BLaER1 treated with 17β-estradiol and CSF1 and Interleukin-3, amounts not matched to agents 10 nM and 100 nM (cell line): ENCODE measurements around the gene FFAR1.

Source experiments
- H3K27ac ChIP-seq, 11 experiments: shearing (Covaris generic); formaldehyde crosslinking; 2 replicates each; pipeline ENCODE4 v1.8.1; 2022
- H3K27me3 ChIP-seq, 11 experiments: shearing (Covaris generic); formaldehyde crosslinking; 2 replicates each; pipeline ENCODE4 v1.8.1; 2022
- H3K36me3 ChIP-seq, 11 experiments: shearing (Covaris generic); formaldehyde crosslinking; 2 replicates each; pipeline ENCODE4 v1.8.1; 2022
- H3K4me1 ChIP-seq, 10 experiments: shearing (Covaris generic); formaldehyde crosslinking; 2 replicates each; pipeline ENCODE4 v1.8.1; 2022
- H3K4me2 ChIP-seq, 11 experiments: shearing (Covaris generic); formaldehyde crosslinking; 2 replicates each; pipeline ENCODE4 v1.8.1; 2022
- H3K4me3 ChIP-seq, 10 experiments: shearing (Covaris generic); formaldehyde crosslinking; 2 replicates each; pipeline ENCODE4 v1.8.1; 2022
- H3K9ac ChIP-seq, 11 experiments: shearing (Covaris generic); formaldehyde crosslinking; 2 replicates each; pipeline ENCODE4 v1.8.1; 2022
- H3K9me3 ChIP-seq, 11 experiments: shearing (Covaris generic); formaldehyde crosslinking; replicated peaks in 1 of 11; 2 replicates each; pipeline ENCODE4 v1.8.1; 2022
- H4K20me1 ChIP-seq, 11 experiments: shearing (Covaris generic); formaldehyde crosslinking; 2 replicates each; pipeline ENCODE4 v1.8.1; 2022
- Cebpa-rat ChIP-seq, 11 experiments: shearing (Covaris generic); IDR thresholded peaks; 2 replicates each; pipeline ENCODE4 v1.8.1; 2022

Gene FFAR1, protein sequence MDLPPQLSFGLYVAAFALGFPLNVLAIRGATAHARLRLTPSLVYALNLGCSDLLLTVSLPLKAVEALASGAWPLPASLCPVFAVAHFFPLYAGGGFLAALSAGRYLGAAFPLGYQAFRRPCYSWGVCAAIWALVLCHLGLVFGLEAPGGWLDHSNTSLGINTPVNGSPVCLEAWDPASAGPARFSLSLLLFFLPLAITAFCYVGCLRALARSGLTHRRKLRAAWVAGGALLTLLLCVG (N-terminal part only)

DNA sequence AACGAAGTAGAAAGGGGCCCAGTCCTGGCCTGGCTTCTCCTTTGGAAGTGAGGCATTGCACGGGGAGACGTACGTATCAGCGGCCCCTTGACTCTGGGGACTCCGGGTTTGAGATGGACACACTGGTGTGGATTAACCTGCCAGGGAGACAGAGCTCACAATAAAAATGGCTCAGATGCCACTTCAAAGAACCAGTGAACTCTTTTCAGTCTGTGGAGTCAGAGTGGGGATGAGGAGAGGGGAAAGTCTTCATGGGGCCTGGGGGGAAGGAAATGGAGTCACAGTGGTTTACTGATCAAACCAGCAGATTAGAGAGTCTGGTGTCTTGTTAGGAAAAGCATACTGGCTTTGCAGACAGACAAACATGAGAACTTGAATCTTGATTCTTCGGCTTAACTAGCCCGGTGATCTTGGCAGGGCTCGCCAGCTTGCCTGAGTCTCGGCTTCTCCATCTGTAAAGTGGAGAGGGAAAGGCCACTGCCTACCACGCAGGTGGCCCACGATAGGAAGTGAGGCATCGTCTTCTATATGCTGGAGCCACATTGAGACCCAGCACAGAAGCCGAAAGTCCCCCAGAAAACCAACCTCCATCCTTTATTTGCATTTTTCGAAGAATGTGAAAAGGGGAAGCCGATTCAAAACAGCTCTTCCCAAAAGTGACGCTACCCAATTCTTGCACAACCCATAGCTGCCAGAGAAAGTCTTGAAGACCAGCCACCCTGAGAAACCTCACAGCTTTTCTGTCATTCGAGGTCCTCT lies at the start of gene FFAR1:
TSS of gene FFAR1 (plus strand) at position 732 of the 759 bp plus-strand sequence. CDS start 3,650 bp downstream, outside the sequence.
- peak within 1 kb of the TSS; percentile 63 to 88 (median 80) for H3K9ac ChIP-seq
- H3K36me3 ChIP-seq, result peaks cover 0 to 42% (median 34%) of the 10 kb centered on the region in 11 experiments; a peak in 18 of 22 replicates

DNA sequence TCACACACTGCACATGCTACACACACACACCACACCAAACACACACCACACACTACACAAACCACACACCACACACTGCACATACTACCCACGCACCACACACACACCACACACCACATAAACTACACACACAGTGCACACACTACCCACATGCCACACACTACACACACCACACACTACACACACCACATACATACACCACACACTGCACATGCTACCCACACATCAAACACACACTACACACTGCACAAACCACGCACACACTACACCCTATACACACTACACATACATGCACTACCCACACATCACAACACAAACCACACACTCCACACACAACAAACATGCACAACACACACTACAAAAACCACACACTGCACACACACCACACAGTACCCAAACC lies 49.8 kb upstream of the FFAR1 start:
- H3K27me3 ChIP-seq, result peaks cover 0 to 17% (median 0%) of the 10 kb centered on the region in 11 experiments; a peak in 6 of 22 replicates
- H3K9me3 ChIP-seq, result no peaks in the 10 kb centered on the region
- no peak overlapping the region for H3K9ac ChIP-seq
- no peaks in the 10 kb centered on the region for H3K36me3 ChIP-seq
- 0 out of 22 replicates have a peak overlapping the region, but pooled peaks of 1 of the 11 experiments have one; percentile 0 for H3K27ac ChIP-seq
- peaks cover 15 to 64% (median 47%) of the 10 kb centered on the region in 10 experiments for H3K4me1 ChIP-seq
- H4K20me1 ChIP-seq, result no peaks in the 10 kb centered on the region
- peak overlapping the region in 5 of 11 experiments; percentile 5 to 87 (median 74); a peak in 4 of 22 replicates for H3K4me2 ChIP-seq
- no peak for TF ChIP-seq Cebpa-rat (IDR thresholded peaks at IDR 0.05)
- no peak overlapping the region for H3K4me3 ChIP-seq

More for the DNA sequence above, at the start of gene FFAR1:
- no peaks in the 10 kb centered on the region for H3K27me3 ChIP-seq
- H3K4me2 ChIP-seq, result peak within 1 kb of the TSS; percentile 80 to 98 (median 92)
- H4K20me1 ChIP-seq, result peaks cover 0 to 6% (median 0%) of the 10 kb centered on the region in 11 experiments; a peak in 1 of 22 replicates
- H3K4me3 ChIP-seq, result peak within 1 kb of the TSS in 9 of 10 experiments; percentile 1 to 66 (median 26); a peak in 13 of 20 replicates
- TF ChIP-seq Cebpa-rat (IDR thresholded peaks at IDR 0.05), result peak; percentile 89 to 98 (median 95); a peak in 20 of 22 replicates
- H3K9me3 ChIP-seq, result no peaks in the 10 kb centered on the region
- peak within 1 kb of the TSS; percentile 81 to 97 (median 91) for H3K27ac ChIP-seq
- peaks cover 96 to 100% (median 98%) of the 10 kb centered on the region in 10 experiments for H3K4me1 ChIP-seq

DNA sequence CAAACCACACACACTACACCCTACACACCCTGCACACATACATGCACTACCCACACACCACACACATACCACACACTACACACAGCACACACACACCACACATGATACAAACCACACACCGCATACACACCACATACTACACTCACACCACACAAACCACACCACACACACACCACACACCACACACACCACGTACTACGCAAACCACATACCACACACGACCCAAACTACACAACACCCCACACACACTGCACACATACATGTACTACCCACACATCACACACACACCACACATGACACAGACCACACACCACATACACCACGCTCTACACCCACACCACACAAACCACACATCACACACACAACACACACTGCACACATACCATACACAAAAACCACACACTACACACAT lies 49.1 kb upstream of the FFAR1 start:
- Histone ChIP-seq H3K9ac (no peak overlapping the region), H3K4me3 (no peak overlapping the region), H4K20me1 (no peaks in the 10 kb centered on the region), H3K4me2 (no peak overlapping the region), H3K27ac (0 out of 22 replicates have a peak overlapping the region, but pooled peaks of 1 of the 11 experiments have one; percentile 0), H3K9me3 (no peaks in the 10 kb centered on the region), H3K4me1 (peaks cover 21 to 64% (median 50%) of the 10 kb centered on the region in 10 experiments), H3K27me3 (peaks cover 0 to 17% (median 0%) of the 10 kb centered on the region in 11 experiments; a peak in 6 of 22 replicates), H3K36me3 (no peaks in the 10 kb centered on the region)
- TF ChIP-seq Cebpa-rat (IDR thresholded peaks at IDR 0.05), result no peak

DNA sequence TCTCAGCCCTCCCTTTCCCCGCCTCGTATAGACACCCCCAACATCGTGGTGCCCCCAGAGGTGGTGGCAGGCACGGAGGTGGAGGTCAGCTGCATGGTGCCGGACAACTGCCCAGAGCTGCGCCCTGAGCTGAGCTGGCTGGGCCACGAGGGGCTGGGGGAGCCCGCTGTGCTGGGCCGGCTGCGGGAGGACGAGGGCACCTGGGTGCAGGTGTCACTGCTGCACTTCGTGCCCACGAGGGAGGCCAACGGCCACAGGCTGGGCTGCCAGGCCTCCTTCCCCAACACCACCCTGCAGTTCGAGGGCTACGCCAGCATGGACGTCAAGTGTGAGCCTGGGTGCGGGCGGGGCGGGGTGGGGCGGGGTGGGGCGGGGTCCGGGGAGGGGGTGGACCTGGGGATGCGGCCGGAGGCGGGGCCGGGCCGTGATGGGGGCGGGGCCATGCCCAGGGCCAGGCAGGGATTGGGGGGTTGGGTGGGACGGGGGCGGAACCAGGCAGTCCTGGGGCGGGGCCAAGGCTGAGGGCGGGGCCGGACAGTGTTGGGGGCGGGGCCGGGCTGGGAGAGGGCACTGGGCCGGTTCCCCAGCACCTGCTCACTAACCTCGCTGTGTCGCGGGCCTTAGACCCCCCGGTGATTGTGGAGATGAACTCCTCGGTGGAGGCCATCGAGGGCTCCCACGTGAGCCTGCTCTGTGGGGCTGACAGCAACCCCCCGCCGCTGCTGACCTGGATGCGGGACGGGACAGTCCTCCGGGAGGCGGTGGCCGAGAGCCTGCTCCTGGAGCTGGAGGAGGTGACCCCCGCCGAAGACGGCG lies 48.0 kb upstream of the FFAR1 start:
- Histone ChIP-seq H3K4me3 (no peak overlapping the region), H3K27me3 (peaks cover 0 to 17% (median 0%) of the 10 kb centered on the region in 11 experiments; a peak in 6 of 22 replicates), H4K20me1 (no peaks in the 10 kb centered on the region), H3K27ac (no peak overlapping the region), H3K9me3 (no peaks in the 10 kb centered on the region), H3K4me2 (no peak overlapping the region), H3K36me3 (no peaks in the 10 kb centered on the region), H3K4me1 (peaks cover 28 to 64% (median 59%) of the 10 kb centered on the region in 10 experiments), H3K9ac (no peak overlapping the region)
- no peak for TF ChIP-seq Cebpa-rat (IDR thresholded peaks at IDR 0.05)

DNA sequence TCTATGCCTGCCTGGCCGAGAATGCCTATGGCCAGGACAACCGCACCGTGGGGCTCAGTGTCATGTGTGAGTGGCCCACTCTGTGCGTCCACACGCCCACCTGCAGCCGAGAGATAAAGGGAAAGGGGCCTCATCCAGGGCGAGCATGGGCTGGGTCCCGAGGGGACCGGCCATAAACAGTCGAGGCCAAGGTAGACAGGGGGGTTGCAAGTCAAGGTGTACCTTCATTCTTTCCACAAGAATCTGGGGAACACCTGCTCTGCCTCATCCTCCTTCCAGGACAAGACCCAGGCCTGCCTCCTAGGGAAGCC lies 47.4 kb upstream of the FFAR1 start:
- no peaks in the 10 kb centered on the region for H3K36me3 ChIP-seq
- no peak overlapping the region for H3K4me3 ChIP-seq
- H3K4me2 ChIP-seq, result no peak overlapping the region
- H3K27me3 ChIP-seq, result peaks cover 0 to 15% (median 0%) of the 10 kb centered on the region in 11 experiments; a peak in 6 of 22 replicates
- H3K9ac ChIP-seq, result no peak overlapping the region
- no peaks in the 10 kb centered on the region for H3K9me3 ChIP-seq
- H3K27ac ChIP-seq, result no peak overlapping the region
- H3K4me1 ChIP-seq, result peaks cover 26 to 64% (median 59%) of the 10 kb centered on the region in 10 experiments
- no peaks in the 10 kb centered on the region for H4K20me1 ChIP-seq
- no peak for TF ChIP-seq Cebpa-rat (IDR thresholded peaks at IDR 0.05)

DNA sequence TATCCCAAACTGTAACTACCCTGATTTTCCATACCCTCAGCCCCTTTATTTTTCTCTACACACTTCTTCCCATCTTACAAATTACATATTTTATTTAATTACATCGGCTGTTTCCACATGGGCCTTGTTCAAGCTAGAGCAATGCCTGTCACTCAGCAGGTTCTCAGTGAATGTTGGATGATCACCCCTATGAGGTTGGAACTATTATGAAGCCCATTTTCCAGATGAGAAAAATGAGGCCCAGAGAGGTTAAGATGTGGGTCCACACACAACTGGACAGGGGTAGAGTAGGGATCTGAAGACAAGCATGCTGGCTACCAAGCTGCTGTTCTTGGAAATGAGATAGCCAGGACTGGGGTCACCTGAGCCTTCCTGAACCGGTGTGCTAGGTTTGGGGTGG lies 45.7 kb upstream of the FFAR1 start:
- H3K36me3 ChIP-seq, result no peaks in the 10 kb centered on the region
- H3K9ac ChIP-seq, result no peak overlapping the region
- H3K4me1 ChIP-seq, result peaks cover 30 to 63% (median 57%) of the 10 kb centered on the region in 10 experiments
- no peaks in the 10 kb centered on the region for H3K9me3 ChIP-seq
- H3K4me3 ChIP-seq, result no peak overlapping the region
- no peak overlapping the region for H3K4me2 ChIP-seq
- no peak overlapping the region for H3K27ac ChIP-seq
- no peaks in the 10 kb centered on the region for H4K20me1 ChIP-seq
- no peaks in the 10 kb centered on the region for H3K27me3 ChIP-seq
- TF ChIP-seq Cebpa-rat (IDR thresholded peaks at IDR 0.05), result no peak

DNA sequence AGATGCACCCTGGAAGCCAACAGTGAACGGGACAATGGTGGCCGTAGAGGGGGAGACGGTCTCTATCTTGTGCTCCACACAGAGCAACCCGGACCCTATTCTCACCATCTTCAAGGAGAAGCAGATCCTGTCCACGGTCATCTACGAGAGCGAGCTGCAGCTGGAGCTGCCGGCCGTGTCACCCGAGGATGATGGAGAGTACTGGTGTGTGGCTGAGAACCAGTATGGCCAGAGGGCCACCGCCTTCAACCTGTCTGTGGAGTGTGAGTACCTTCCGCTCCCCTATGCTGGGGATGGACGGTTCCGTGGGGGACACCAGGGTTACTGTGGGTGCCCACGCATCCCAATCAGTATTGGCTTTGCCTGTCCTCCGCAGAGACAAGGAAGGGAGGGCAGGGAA lies 45.3 kb upstream of the FFAR1 start:
- no peak overlapping the region for H3K27ac ChIP-seq
- no peak for TF ChIP-seq Cebpa-rat (IDR thresholded peaks at IDR 0.05)
- H3K4me3 ChIP-seq, result no peak overlapping the region
- H3K9ac ChIP-seq, result no peak overlapping the region
- no peaks in the 10 kb centered on the region for H3K36me3 ChIP-seq
- no peaks in the 10 kb centered on the region for H3K9me3 ChIP-seq
- H4K20me1 ChIP-seq, result no peaks in the 10 kb centered on the region
- peak overlapping the region in 2 of 11 experiments; percentile 77 to 88; a peak in 1 of 22 replicates for H3K4me2 ChIP-seq
- H3K27me3 ChIP-seq, result no peaks in the 10 kb centered on the region
- peaks cover 35 to 63% (median 57%) of the 10 kb centered on the region in 10 experiments for H3K4me1 ChIP-seq

DNA sequence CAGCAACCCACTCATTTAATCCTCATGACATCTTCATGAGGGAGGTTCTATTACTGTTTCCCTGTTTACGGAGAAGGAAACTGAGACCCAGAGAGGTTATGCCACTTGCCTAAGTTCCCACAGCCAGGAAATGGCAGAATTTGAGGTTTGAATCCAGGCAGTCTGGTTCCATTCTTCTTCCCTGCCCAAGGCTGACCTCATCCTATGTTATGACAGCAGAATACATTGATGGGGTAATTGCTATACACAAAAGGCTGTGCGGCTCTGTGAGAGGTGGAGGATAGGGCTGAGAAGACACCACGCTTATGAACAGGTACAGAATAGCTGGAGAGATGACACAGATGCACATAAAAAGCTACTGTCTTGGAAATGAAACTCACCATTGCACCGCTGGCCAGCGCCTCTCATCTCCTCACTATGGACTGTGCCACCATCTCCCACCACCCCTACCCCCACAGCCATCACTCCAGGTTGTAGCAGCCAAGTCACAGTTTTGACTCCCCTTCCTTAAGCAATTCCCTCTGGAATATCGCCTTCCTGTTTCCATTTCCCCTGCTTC lies 44.3 kb upstream of the FFAR1 start:
- H3K9me3 ChIP-seq, result no peaks in the 10 kb centered on the region
- H3K9ac ChIP-seq, result peak overlapping the region in 4 of 11 experiments; percentile 23 to 54 (median 46); a peak in 4 of 22 replicates
- no peaks in the 10 kb centered on the region for H3K27me3 ChIP-seq
- no peak overlapping the region for H3K4me3 ChIP-seq
- peak overlapping the region; percentile 4 to 88 (median 77); a peak in 21 of 22 replicates for H3K4me2 ChIP-seq
- H3K36me3 ChIP-seq, result no peaks in the 10 kb centered on the region
- H4K20me1 ChIP-seq, result no peaks in the 10 kb centered on the region
- H3K4me1 ChIP-seq, result peaks cover 45 to 67% (median 59%) of the 10 kb centered on the region in 10 experiments
- TF ChIP-seq Cebpa-rat (IDR thresholded peaks at IDR 0.05), result no peak
- peak overlapping the region in 4 of 11 experiments; percentile 23 to 56 (median 40); a peak in 4 of 22 replicates for H3K27ac ChIP-seq
